ENCODE measurements around the gene GABRG3. TPM values are rescaled to one million over a fixed set of nuclear protein-coding genes. Genes with fewer than 3 reads are reported as not detected.
A peak's percentile ranks its signal among the peaks of the same experiment; 100 is the strongest.

Gene GABRG3
- total RNA-seq, 1 donor from 2014 or later, result 3.0 TPM

GRCh38 chr15:26935322-26935721 is 35.7 kb upstream of the GABRG3 start:
- Mint-ChIP-seq H3K9me3 (peaks cover 8% of the 10 kb centered on the region), H3K4me1 (no peaks in the 10 kb centered on the region), H3K27ac (no peak overlapping the region), H3K36me3 (no peaks in the 10 kb centered on the region), H3K4me3 (no peak overlapping the region), H3K27me3 (ENCODE audit: low read depth) (peaks cover 3% of the 10 kb centered on the region)
- no peak for TF ChIP-seq CTCF (IDR thresholded peaks at IDR 0.05; ENCODE audit: unreplicated experiment)
- no peak for DNase-seq (ENCODE audit: low spot score in 2 of 2, unreplicated experiment in 2 of 2)

GRCh38 chr15:26936502-26936901 is 34.5 kb upstream of the GABRG3 start:
- Mint-ChIP-seq H3K4me1 (no peaks in the 10 kb centered on the region), H3K36me3 (no peaks in the 10 kb centered on the region), H3K4me3 (no peak overlapping the region), H3K27me3 (ENCODE audit: low read depth) (peaks cover 2% of the 10 kb centered on the region), H3K27ac (no peak overlapping the region), H3K9me3 (peaks cover 8% of the 10 kb centered on the region)
- no peak for TF ChIP-seq CTCF (IDR thresholded peaks at IDR 0.05; ENCODE audit: unreplicated experiment)
- DNase-seq (ENCODE audit: low spot score in 2 of 2, unreplicated experiment in 2 of 2), result no peak

- Mint-ChIP-seq H3K27ac (no peak overlapping the region), H3K36me3 (no peaks in the 10 kb centered on the region), H3K4me1 (no peaks in the 10 kb centered on the region), H3K9me3 (peaks cover 1% of the 10 kb centered on the region), H3K27me3 (ENCODE audit: low read depth) (peaks cover 2% of the 10 kb centered on the region), H3K4me3 (no peak overlapping the region)
- TF ChIP-seq CTCF (IDR thresholded peaks at IDR 0.05; ENCODE audit: unreplicated experiment), result no peak
- no peak for DNase-seq (ENCODE audit: low spot score in 2 of 2, unreplicated experiment in 2 of 2)
These were observed 33.8 kb upstream of the GABRG3 start for GRCh38 chr15:26937134-26937533.

GRCh38 chr15:26939398-26939797 is 31.6 kb upstream of the GABRG3 start:
- no peak overlapping the region for H3K27ac Mint-ChIP-seq

GRCh38 chr15:26941489-26941888 is 29.5 kb upstream of the GABRG3 start:
- DNase-seq (ENCODE audit: low spot score in 2 of 2, unreplicated experiment in 2 of 2), result no peak
- H3K4me1 Mint-ChIP-seq, result peaks cover 11% of the 10 kb centered on the region
- no peaks in the 10 kb centered on the region for H3K36me3 Mint-ChIP-seq
- TF ChIP-seq CTCF (IDR thresholded peaks at IDR 0.05; ENCODE audit: unreplicated experiment), result no peak
- H3K4me3 Mint-ChIP-seq, result no peak overlapping the region
- H3K9me3 Mint-ChIP-seq, result no peaks in the 10 kb centered on the region
- peaks cover 2% of the 10 kb centered on the region for H3K27me3 Mint-ChIP-seq (ENCODE audit: low read depth)
- H3K27ac Mint-ChIP-seq, result no peak overlapping the region

More at GRCh38 chr15:26939398-26939797, 31.6 kb upstream of the GABRG3 start:
- H3K4me3 Mint-ChIP-seq, result no peak overlapping the region
- H3K27me3 Mint-ChIP-seq (ENCODE audit: low read depth), result peaks cover 2% of the 10 kb centered on the region
- TF ChIP-seq CTCF (IDR thresholded peaks at IDR 0.05; ENCODE audit: unreplicated experiment), result no peak
- peaks cover 9% of the 10 kb centered on the region for H3K4me1 Mint-ChIP-seq
- H3K9me3 Mint-ChIP-seq, result no peaks in the 10 kb centered on the region
- H3K36me3 Mint-ChIP-seq, result no peaks in the 10 kb centered on the region
- no peak for DNase-seq (ENCODE audit: low spot score in 2 of 2, unreplicated experiment in 2 of 2)

GRCh38 chr15:26943866-26944265 is 27.1 kb upstream of the GABRG3 start:
- peaks cover 5% of the 10 kb centered on the region for H3K27me3 Mint-ChIP-seq (ENCODE audit: low read depth)
- no peak for TF ChIP-seq CTCF (IDR thresholded peaks at IDR 0.05; ENCODE audit: unreplicated experiment)
- H3K9me3 Mint-ChIP-seq, result no peaks in the 10 kb centered on the region

More at GRCh38 chr15:26943866-26944265, 27.1 kb upstream of the GABRG3 start:
- DNase-seq (ENCODE audit: low spot score in 2 of 2, unreplicated experiment in 2 of 2), result no peak
- peak overlapping the region; percentile 8 for H3K27ac Mint-ChIP-seq
- peaks cover 11% of the 10 kb centered on the region for H3K4me1 Mint-ChIP-seq
- H3K36me3 Mint-ChIP-seq, result no peaks in the 10 kb centered on the region
- H3K4me3 Mint-ChIP-seq, result no peak overlapping the region

Measured in mesothelial cell of epicardium (in vitro differentiated cells).